Right hindlimb (tissue), 1 donor: ENCODE data around the gene HMX1.

ENCODE experiments used
- DNase-seq: peaks from one replicate; pipeline ENCODE4 v3.0.0-alpha.2; 2018

HMX1 gene

GRCh38 chr4:8909548-8909947 is 37.9 kb upstream of the HMX1 start:
- peak; percentile 10 for DNase-seq

- DNase-seq = peak; percentile 9
Observed at GRCh38 chr4:8908206-8908893, 36.7 kb upstream of the HMX1 start.

DNA sequence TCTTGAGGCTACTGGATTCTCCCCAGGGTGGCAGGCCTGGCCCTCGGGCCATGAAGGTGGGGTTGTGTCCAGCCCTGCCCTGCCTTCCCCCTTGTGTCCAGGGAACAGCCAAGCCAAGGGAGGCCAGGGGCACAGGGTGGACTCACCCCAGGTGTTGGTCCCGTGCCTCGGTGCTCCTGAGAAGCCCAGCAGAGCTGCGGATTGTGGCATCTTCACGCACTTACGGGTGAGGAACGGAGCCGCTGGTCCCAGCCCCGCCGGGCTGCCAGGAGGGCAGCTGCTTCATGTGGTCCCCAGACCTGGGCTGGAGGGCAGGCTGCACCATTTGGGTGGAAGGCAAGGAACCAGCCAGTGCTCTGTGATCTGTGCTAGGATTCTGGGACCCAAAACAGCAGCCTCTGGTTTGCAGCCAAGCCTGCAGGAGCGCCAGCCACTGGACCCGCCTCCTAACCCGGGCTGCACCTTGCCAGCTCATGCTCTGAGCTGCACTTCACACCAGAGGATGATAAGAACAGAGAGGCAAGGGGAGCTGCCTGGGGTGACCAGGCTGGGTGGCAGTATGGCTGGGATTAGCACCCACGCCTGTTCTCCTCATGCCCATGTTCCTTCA is 36.1 kb upstream of the HMX1 start:
- DNase-seq = peak; percentile 7

- peak; percentile 8 for DNase-seq
Observed at GRCh38 chr4:8906991-8907595, 35.5 kb upstream of the HMX1 start.

DNA sequence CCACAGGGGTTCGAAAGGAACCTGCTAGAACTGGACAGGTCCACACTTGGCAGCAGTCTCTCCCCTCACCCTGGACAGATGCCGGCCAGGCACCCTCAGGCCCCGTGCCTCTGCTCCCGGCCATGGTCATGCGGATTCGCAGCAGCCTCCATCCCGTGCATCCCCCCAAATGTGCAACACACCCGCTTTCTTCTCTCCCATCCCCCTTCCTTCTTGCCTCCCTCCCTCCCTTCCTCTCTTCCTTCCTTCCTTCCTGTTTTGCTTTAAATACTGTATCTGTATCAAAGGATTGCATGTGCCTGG is 35.0 kb upstream of the HMX1 start:
- peak; percentile 11 for DNase-seq

DNA sequence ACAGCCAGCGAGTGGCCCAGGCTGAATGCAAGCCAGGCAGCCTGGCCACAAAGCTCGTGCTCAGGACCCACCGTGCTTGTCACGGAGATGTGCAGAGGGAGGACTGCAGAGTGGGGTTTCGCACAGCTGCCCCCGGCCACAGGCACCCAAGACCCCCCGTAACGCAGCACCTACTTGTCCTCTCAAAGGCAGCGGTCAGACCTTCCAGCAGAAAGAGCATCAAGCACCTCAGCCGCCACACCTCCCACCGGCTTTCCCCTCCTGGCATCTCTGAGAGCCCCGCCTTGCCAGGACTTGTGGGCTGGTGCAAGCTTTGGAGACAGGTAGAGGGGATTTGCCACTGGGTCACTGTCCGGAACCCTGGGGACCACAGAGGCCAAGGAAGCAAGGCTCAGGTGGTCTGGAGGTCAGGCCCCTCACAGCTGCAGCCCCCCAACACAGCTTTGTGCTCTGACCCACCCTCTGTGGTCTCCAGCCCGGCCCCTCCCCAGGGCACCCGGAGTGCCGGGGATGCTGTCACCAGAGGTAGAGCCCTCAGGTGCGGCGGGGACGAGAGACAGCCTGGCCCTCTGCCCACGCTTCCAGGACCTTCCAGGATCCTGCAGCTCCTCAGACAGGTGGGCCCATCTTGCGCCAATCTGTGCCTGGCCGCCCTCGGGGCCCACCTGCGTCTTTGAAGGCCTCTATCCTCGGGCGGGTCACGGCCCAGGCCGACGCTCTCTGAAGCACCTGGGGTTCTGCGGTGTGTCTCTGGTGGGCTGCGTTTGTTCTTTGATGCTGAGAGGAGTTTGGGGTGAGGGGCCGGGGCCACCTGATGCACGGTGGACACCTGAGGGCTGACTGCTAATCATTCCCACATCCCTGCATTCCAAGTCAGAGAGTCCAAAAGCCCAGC is 34.4 kb upstream of the HMX1 start:
- DNase-seq = peak; percentile 8

DNA sequence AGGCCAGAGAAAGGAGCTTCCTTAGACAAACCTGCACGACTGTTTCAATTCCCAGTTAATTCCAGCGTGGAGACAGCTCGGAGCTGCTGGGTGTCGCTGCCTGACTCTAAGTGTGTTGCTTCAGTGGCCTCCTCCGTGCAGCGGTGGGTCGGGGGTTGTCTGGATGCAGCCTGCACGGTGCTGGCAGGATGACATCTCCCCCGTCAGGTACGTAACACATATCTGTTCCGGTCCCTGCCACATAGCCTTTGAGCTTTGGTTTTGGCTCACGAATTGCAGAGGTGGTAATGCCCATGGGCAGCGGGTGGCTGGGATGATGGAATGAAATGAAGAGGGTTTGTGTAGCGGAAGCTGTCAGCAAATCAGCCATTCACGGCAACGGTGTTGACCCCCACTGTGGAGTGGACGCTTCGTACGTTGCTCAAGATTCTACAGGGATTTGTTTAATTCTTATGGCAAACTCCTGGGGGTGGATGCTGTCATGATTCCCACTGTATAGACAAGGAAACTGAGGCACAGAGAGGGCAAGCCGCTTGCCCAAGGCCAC is 33.7 kb upstream of the HMX1 start:
- DNase-seq = no peak

DNA sequence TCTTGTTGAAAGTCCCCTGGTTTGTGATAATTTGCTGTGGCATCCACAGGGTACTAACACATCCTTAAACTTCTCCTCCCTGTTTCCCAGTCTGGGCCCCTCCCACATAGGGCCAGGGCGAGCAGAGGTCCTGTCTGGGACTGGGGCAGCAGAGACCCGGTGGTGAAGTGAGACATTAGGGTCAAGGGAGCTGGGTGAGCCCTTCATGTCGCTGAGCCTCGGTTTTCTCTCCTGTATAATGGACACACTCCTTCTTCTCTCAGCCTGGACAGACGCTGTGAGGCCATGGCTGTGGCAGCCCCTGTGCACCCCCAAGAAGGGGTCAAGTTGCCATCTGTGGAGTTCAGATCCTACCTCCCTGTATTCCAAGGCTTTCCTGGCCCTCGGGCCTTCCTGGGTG is 33.0 kb upstream of the HMX1 start:
- DNase-seq = peak; percentile 0

DNA sequence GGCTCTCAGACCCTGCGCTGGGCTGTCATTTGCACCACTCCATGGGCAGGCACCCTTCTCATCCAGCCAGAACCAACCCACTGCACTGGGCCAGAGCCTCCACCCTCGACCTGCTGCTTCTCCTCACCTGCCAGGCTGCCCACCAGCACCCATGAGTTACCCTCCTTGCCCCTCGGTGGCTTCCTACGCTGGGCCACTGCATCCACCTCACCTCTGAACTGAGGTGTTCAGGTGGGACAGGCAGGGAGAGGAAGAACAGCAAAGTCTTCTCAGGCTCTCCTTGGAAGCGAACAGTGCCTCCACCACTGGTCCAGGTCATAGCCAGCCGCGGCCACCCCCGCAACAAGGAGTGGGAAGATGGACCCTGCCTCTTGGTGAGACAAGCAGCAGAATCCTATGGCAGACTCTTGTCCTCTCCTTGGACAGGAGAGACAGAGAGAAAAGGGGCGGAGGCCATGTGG is 32.4 kb upstream of the HMX1 start:
- DNase-seq = peak; percentile 7

- no peak for DNase-seq
Observed at GRCh38 chr4:8901335-8901734, 29.7 kb upstream of the HMX1 start.

GRCh38 chr4:8900588-8900987 is 28.9 kb upstream of the HMX1 start:
- no peak for DNase-seq

DNA sequence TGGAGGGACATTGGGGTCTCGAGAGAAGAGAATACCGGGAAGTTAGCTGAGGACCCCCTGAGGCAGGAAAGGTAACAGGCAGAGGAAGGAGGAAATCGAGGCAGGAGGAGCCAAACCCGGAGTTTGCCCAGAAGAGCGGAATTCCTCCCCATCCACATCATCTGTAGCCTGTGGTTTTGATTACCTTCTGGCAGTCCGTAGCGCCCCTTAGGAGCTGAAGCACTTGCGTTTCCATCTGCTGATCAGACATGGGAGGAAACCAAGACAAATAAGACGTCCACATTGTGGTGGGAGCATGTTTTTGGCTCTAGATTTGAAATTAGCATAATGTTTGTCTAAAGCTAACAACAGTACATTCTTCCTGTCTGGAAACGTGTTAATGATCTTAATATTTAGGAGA is 26.8 kb upstream of the HMX1 start:
- peak; percentile 76 for DNase-seq

DNA sequence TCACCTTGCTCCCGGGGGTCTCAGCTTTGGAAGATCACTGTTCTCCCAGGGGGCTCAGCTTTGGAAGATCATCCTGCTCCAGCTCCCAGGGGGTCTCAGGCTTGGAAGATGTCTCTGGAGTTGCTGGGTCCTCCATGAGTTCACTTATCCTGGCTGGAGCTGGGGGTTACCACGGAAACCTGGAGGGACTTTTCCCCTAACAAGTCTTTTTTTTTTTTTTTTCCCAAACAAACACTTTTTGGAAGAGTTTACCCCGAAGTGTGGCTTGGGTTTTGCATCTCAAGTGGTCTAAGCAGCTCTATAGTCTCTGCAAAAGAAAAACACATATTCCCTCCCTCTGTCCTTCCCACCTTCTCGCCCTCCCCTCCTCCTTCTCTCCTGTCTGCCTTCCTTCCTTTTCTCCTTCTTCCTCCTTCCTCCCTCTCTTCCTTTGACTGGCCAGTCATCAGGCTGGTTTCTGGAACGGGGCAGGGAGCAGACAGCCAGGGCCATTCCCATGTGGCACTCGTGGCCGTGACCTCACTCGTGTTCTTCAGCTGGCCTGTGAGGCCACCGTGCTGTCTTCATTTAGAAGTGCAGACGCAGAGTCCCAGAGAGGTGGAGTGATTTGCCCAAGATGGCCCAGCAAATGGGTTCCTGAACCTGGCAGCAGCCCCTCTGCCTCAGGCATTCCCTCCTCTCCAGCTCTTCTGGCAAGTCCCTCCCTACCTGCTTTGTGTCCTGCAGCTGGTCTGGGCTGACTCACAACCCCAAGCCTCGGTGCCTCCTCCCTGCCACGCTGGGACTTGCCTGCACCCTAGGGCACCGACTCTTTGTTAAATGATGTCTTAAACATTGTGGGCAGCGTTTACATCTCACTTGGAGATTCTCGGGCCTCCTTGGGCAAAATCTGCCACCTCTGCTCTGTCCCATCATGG is 25.9 kb upstream of the HMX1 start:
- peak; percentile 42 for DNase-seq

DNA sequence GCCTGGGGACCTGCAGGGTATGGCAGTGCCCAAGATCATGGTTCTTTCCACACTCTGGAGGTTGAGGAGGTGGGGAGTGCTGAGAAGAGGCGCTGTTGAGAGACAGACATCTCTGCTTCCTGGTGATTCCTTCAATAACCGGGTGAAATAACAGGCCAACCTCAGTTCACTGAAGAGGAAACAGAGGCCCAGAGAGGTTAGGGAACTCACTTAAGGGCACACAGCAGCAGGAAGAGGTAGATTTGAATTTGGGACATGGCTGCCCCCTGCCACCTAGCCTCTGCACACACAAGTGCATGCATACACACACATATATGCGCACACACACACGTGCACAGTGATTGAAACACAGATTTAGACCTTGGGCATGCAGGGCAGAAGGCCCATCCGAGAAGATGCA is 24.9 kb upstream of the HMX1 start:
- no peak for DNase-seq

GRCh38 chr4:8896071-8896470 is 24.4 kb upstream of the HMX1 start:
- DNase-seq = no peak

- DNase-seq = no peak
Observed at GRCh38 chr4:8895295-8895694, 23.7 kb upstream of the HMX1 start.

GRCh38 chr4:8894424-8894816 is 22.8 kb upstream of the HMX1 start:
- no peak for DNase-seq

- DNase-seq = no peak
Observed at GRCh38 chr4:8893624-8894423, 22.2 kb upstream of the HMX1 start.

- no peak for DNase-seq
Observed at GRCh38 chr4:8893227-8893623, 21.6 kb upstream of the HMX1 start.

- no peak for DNase-seq
Observed at GRCh38 chr4:8892556-8893226, 21.1 kb upstream of the HMX1 start.
